ENCODE data around the gene PPP2R5B. TPM values are rescaled to one million over a fixed set of nuclear protein-coding genes. Genes with fewer than 3 reads are reported as not detected.

Gene PPP2R5B
- total and polyA plus RNA-seq, 9 of the 15 experiments (the other 6 are each of a cell fraction or from before 2014, with no cell fraction given), result 0.10 to 7.8 (median 3.3) TPM

DNA sequence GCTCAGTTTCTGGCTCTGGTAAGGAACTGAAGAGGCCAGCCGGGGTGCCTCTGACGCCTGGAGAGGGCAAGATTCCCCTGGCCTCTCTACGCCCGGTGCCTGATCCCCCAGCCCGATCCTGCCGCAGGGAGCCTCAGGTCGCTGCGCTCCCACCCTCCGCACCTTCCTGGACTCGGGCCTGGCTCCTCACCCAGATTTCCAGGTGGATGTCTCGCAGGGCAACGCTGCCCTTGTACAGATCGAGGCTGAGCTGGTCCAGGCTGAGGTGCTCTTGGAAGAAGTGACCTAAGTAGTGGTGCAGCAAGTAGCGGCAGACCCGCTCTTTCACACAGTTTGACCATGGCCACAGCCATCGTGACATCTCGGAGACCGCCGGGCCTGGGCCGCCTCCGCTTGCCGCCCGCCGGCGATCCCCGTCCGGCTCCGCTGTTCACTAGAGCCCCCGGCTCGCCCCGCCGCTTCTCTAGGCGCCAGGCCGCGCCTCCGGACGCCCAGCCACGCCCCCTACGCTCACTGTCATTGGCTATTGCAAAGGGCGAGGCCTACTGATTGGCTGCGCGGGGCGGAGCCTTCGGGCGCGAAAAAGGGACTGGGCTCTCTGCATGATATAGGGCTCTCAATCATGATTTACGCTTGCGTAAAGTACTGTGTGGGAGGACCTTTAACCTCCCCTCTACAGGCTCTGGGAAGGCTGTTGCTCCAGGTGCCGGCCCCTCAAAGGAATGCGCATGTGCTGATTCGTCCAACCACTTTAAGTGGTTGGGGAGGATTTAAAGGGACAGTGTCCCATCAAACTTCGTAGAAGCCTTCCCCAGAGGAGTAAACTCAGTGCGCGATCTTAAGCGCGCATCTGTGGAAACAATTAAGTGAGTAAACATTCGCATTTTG is 7.5 kb upstream of the PPP2R5B start, which contains the start of gene ATG2A (continued):
- TF ChIP-seq HBP1 (CRISPR knock-in tag; IDR thresholded peaks at IDR 0.05), result no peak
- peak; percentile 71 for TF ChIP-seq SIN3B (IDR thresholded peaks at IDR 0.05; ENCODE audit: low read depth)
- no peak for TF ChIP-seq ZFP36 (IDR thresholded peaks at IDR 0.05; ENCODE audit: low read depth, low read length, partially characterized antibody)
- peak in 1 of 2 experiments; percentile 85; a peak in 3 of 4 replicates for TF ChIP-seq FOXK2 (conservative IDR thresholded peaks at IDR 0.05 in 1 of 2, IDR thresholded peaks at IDR 0.05 in 1 of 2; ENCODE audit: low read depth in 2 of 2)
- peak; percentile 82 for TF ChIP-seq POLR2B (IDR thresholded peaks at IDR 0.05; ENCODE audit: low read depth, partially characterized antibody)
- TF ChIP-seq, protein P1, sequence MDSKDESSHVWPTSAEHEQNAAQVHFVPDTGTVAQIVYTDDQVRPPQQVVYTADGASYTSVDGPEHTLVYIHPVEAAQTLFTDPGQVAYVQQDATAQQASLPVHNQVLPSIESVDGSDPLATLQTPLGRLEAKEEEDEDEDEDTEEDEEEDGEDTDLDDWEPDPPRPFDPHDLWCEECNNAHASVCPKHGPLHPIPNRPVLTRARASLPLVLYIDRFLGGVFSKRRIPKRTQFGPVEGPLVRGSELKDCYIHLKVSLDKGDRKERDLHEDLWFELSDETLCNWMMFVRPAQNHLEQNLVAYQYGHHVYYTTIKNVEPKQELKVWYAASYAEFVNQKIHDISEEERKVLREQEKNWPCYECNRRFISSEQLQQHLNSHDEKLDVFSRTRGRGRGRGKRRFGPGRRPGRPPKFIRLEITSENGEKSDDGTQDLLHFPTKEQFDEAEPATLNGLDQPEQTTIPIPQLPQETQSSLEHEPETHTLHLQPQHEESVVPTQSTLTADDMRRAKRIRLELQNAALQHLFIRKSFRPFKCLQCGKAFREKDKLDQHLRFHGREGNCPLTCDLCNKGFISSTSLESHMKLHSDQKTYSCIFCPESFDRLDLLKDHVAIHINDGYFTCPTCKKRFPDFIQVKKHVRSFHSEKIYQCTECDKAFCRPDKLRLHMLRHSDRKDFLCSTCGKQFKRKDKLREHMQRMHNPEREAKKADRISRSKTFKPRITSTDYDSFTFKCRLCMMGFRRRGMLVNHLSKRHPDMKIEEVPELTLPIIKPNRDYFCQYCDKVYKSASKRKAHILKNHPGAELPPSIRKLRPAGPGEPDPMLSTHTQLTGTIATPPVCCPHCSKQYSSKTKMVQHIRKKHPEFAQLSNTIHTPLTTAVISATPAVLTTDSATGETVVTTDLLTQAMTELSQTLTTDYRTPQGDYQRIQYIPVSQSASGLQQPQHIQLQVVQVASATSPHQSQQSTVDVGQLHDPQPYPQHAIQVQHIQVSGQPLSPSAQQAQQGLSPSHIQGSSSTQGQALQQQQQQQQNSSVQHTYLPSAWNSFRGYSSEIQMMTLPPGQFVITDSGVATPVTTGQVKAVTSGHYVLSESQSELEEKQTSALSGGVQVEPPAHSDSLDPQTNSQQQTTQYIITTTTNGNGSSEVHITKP (IDR thresholded peaks at IDR 0.05; ENCODE audit: partially characterized antibody), result no peak
- peak; percentile 30; the same call in 1 of the 2 replicates for TF ChIP-seq LCOR (CRISPR knock-in tag; IDR thresholded peaks at IDR 0.05)
- TF ChIP-seq, protein P2, sequence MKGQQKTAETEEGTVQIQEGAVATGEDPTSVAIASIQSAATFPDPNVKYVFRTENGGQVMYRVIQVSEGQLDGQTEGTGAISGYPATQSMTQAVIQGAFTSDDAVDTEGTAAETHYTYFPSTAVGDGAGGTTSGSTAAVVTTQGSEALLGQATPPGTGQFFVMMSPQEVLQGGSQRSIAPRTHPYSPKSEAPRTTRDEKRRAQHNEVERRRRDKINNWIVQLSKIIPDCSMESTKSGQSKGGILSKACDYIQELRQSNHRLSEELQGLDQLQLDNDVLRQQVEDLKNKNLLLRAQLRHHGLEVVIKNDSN (CRISPR knock-in tag; IDR thresholded peaks at IDR 0.05), result no peak
- TF ChIP-seq SRF (CRISPR knock-in tag; IDR thresholded peaks at IDR 0.05), result peak in 1 of 2 experiments; percentile 69; a peak in 1 of 4 replicates
- TF ChIP-seq, protein P3, sequence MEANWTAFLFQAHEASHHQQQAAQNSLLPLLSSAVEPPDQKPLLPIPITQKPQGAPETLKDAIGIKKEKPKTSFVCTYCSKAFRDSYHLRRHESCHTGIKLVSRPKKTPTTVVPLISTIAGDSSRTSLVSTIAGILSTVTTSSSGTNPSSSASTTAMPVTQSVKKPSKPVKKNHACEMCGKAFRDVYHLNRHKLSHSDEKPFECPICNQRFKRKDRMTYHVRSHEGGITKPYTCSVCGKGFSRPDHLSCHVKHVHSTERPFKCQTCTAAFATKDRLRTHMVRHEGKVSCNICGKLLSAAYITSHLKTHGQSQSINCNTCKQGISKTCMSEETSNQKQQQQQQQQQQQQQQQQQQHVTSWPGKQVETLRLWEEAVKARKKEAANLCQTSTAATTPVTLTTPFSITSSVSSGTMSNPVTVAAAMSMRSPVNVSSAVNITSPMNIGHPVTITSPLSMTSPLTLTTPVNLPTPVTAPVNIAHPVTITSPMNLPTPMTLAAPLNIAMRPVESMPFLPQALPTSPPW (CRISPR knock-in tag; IDR thresholded peaks at IDR 0.05), result peak; percentile 78
- TF ChIP-seq FOXJ3 (CRISPR knock-in tag; IDR thresholded peaks at IDR 0.05), result no peak
